SU-DHL-6 (cell line): ENCODE results near the gene XIRP1.

Experiments
- H2AFZ ChIP-seq: fragments of 200-600 bp; sonication (generic); 2 replicates; pipeline ENCODE4 v1.6.1; 2014; ENCODE audit warnings: low read depth, mild to moderate bottlenecking, moderate library complexity, mixed read lengths, antibody characterized with exemption, low read length; ENCODE audit not compliant: severe bottlenecking
- H3F3A ChIP-seq: fragments of 200-600 bp; shearing (Covaris generic); 2 replicates; pipeline ENCODE4 v1.6.0; 2016; ENCODE audit warnings: antibody characterized with exemption, mild to moderate bottlenecking; ENCODE audit not compliant: insufficient read depth
- H3K27ac ChIP-seq: fragments of 200-600 bp; sonication (generic); 2 replicates; pipeline ENCODE4 v1.5.1; 2016; ENCODE audit warnings: low read depth, mild to moderate bottlenecking, low read length, moderate library complexity, mixed read lengths
- H3K27me3 ChIP-seq: fragments of 200-600 bp; sonication (generic), shearing (Covaris generic); 2 replicates; pipeline ENCODE4 v1.6.0; 2014; ENCODE audit warnings: mild to moderate bottlenecking, low read length
- H3K36me3 ChIP-seq: fragments of 200-600 bp; sonication (generic); 2 replicates; pipeline ENCODE4 v1.6.1; 2014; ENCODE audit warnings: mild to moderate bottlenecking, low read length, mixed read lengths
- H3K4me2 ChIP-seq: fragments of 300-600, 200-600 bp; shearing (Covaris generic), sonication (generic); 2 replicates; pipeline ENCODE4 v1.6.0; 2014; ENCODE audit warnings: low read length, low read depth, mild to moderate bottlenecking; ENCODE audit not compliant: poor library complexity, severe bottlenecking
- H3K4me3 ChIP-seq: fragments of 200-600 bp; sonication (generic); 2 replicates; pipeline ENCODE4 v1.5.1; 2014; ENCODE audit warnings: antibody characterized with exemption, low read length, mild to moderate bottlenecking, mixed read lengths; ENCODE audit not compliant: insufficient read depth, poor library complexity, severe bottlenecking
- H3K79me2 ChIP-seq: fragments of 200-600 bp; sonication (generic); 2 replicates; pipeline ENCODE4 v1.6.1; 2014; ENCODE audit warnings: mild to moderate bottlenecking, low read length, moderate library complexity; ENCODE audit not compliant: insufficient read depth
- H3K9ac ChIP-seq: fragments of 200-600 bp; sonication (generic); 2 replicates; pipeline ENCODE4 v1.7.0; 2014; ENCODE audit warnings: mild to moderate bottlenecking, low read length
- H3K9me2 ChIP-seq: fragments of 200-600 bp; sonication (generic); replicated peaks from 2 replicates; pipeline ENCODE4 v1.6.1; 2014; ENCODE audit warnings: low read length; ENCODE audit not compliant: insufficient read depth
- H3K9me3 ChIP-seq: fragments of 200-600 bp; sonication (generic); 2 replicates; pipeline ENCODE4 v1.6.1; 2014; ENCODE audit warnings: low read length, mixed read lengths; ENCODE audit not compliant: insufficient read depth
- H4K20me1 ChIP-seq: fragments of 200-600 bp; sonication (generic); 2 replicates; pipeline ENCODE4 v1.6.1; 2014; ENCODE audit warnings: low read depth, mild to moderate bottlenecking, antibody characterized with exemption, low read length, moderate library complexity, mixed read lengths
- EZH2phosphoT487 ChIP-seq: fragments of 200-600 bp; sonication (generic), shearing (Covaris generic); conservative IDR thresholded peaks from 2 replicates; pipeline ENCODE4 v1.6.1; 2018; ENCODE audit warnings: mild to moderate bottlenecking, antibody characterized with exemption, low read length, moderate library complexity, mixed read lengths
- TF ChIP-seq, protein P1 (sequence below): fragments of 200-600 bp; sonication (generic); IDR thresholded peaks from one replicate; pipeline ENCODE4 v1.5.1; 2017; ENCODE audit warnings: antibody characterized with exemption, mild to moderate bottlenecking, low read length, moderate library complexity; ENCODE audit not compliant: insufficient read depth, poor library complexity, severe bottlenecking

XIRP1 gene

GRCh38 chr3:39166932-39167532, 25.4 kb downstream of the XIRP1 start:
- no peak for TF ChIP-seq EZH2phosphoT487
- TF ChIP-seq, protein P1, sequence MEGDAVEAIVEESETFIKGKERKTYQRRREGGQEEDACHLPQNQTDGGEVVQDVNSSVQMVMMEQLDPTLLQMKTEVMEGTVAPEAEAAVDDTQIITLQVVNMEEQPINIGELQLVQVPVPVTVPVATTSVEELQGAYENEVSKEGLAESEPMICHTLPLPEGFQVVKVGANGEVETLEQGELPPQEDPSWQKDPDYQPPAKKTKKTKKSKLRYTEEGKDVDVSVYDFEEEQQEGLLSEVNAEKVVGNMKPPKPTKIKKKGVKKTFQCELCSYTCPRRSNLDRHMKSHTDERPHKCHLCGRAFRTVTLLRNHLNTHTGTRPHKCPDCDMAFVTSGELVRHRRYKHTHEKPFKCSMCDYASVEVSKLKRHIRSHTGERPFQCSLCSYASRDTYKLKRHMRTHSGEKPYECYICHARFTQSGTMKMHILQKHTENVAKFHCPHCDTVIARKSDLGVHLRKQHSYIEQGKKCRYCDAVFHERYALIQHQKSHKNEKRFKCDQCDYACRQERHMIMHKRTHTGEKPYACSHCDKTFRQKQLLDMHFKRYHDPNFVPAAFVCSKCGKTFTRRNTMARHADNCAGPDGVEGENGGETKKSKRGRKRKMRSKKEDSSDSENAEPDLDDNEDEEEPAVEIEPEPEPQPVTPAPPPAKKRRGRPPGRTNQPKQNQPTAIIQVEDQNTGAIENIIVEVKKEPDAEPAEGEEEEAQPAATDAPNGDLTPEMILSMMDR, result no peak
- H3K9me3 ChIP-seq, result no peaks in the 10 kb centered on the region
- no peak overlapping the region for H2AFZ ChIP-seq
- H3K9ac ChIP-seq, result no peak overlapping the region
- H3K27ac ChIP-seq, result no peak overlapping the region
- H3K4me2 ChIP-seq, result no peak overlapping the region
- no peak overlapping the region for H3K4me3 ChIP-seq
- no peaks in the 10 kb centered on the region for H4K20me1 ChIP-seq
- H3K27me3 ChIP-seq, result no peaks in the 10 kb centered on the region
- no peaks in the 10 kb centered on the region for H3F3A ChIP-seq
- H3K79me2 ChIP-seq, result no peaks in the 10 kb centered on the region
- no peaks in the 10 kb centered on the region for H3K9me2 ChIP-seq
- no peaks in the 10 kb centered on the region for H3K36me3 ChIP-seq

GRCh38 chr3:39166134-39166710, 26.2 kb downstream of the XIRP1 start:
- no peaks in the 10 kb centered on the region for H4K20me1 ChIP-seq
- H3K27ac ChIP-seq, result no peak overlapping the region
- H3F3A ChIP-seq, result no peaks in the 10 kb centered on the region
- TF ChIP-seq, protein P1, result no peak
- no peak for TF ChIP-seq EZH2phosphoT487
- no peak overlapping the region for H3K9ac ChIP-seq
- no peak overlapping the region for H3K4me3 ChIP-seq
- no peak overlapping the region for H2AFZ ChIP-seq
- H3K9me2 ChIP-seq, result no peaks in the 10 kb centered on the region
- no peaks in the 10 kb centered on the region for H3K79me2 ChIP-seq
- no peaks in the 10 kb centered on the region for H3K36me3 ChIP-seq
- no peak overlapping the region for H3K4me2 ChIP-seq
- H3K27me3 ChIP-seq, result no peaks in the 10 kb centered on the region
- no peaks in the 10 kb centered on the region for H3K9me3 ChIP-seq

- Histone ChIP-seq H3K9ac (no peak overlapping the region), H3K4me2 (no peak overlapping the region), H3K36me3 (no peaks in the 10 kb centered on the region), H3K79me2 (no peaks in the 10 kb centered on the region), H4K20me1 (no peaks in the 10 kb centered on the region), H2AFZ (no peak overlapping the region), H3K9me2 (no peaks in the 10 kb centered on the region), H3K27me3 (no peaks in the 10 kb centered on the region), H3K27ac (no peak overlapping the region), H3F3A (no peaks in the 10 kb centered on the region), H3K4me3 (no peak overlapping the region), H3K9me3 (no peaks in the 10 kb centered on the region)
- TF ChIP-seq EZH2phosphoT487, result no peak
- TF ChIP-seq, protein P1, result no peak
These were observed 26.9 kb downstream of the XIRP1 start for GRCh38 chr3:39165518-39165917.
